T-cell (primary cell): ENCODE measurements around the gene TNFAIP6. TPM values are rescaled to one million over a fixed set of nuclear protein-coding genes. Genes with fewer than 3 reads are reported as not detected.

Source experiments
- ATAC-seq, 4 experiments: fragments of 200-7000 bp in 3 of 4; fragments of 150-1000 bp in 1 of 4; cut with Tn5 transposase; replicated peaks in 1 of 4; 1 replicate in 3 of 4; 2 replicates in 1 of 4; pipeline ENCODE4 v1.10.0; 2021; ENCODE audit warnings: moderate library complexity in 3 of 4, mild to moderate bottlenecking in 2 of 4, moderate number of reproducible peaks in 1 of 4
- CTCF ChIA-PET, 2 donors: fragments of 300-600 bp; sonication (Branson Sonifier 250); formaldehyde crosslinking; loops; one replicate each; lab custom pipeline; 2022; ENCODE audit warnings: antibody characterized with exemption in 2 of 2; lab: Charles Lee
- POLR2A ChIA-PET, 2 donors: fragments of 300-600 bp; sonication (Branson Sonifier 250); formaldehyde crosslinking; loops; one replicate each; lab custom pipeline; 2022; ENCODE audit warnings: antibody characterized with exemption in 2 of 2; lab: Charles Lee
- DNase-seq, 35 experiments: peaks; one replicate each; pipeline versions ENCODE4 v3.0.0 to v3.0.0-alpha.2; 2013 to 2023
- H3K27ac ChIP-seq: one replicate; pipeline ENCODE4 v1.5.1; 2013; ENCODE audit warnings: low read length
- H3K27me3 ChIP-seq, 2 experiments: replicated peaks in 1 of 2; 1 replicate in 1 of 2; 2 replicates in 1 of 2; pipeline versions ENCODE4 v1.6.1 to v1.7.0; 2013; ENCODE audit warnings: low read length in 1 of 2, mixed read lengths in 1 of 2; ENCODE audit not compliant: control insufficient read depth in 2 of 2, insufficient read depth in 2 of 2; ENCODE audit errors: extremely low read depth in 1 of 2
- H3K36me3 ChIP-seq, 2 donors: 1 replicate in 1 of 2; 2 replicates in 1 of 2; pipeline versions ENCODE4 v1.6.1 to v1.7.0; 2013; ENCODE audit warnings: low read length in 1 of 2; ENCODE audit not compliant: control insufficient read depth in 2 of 2, insufficient read depth in 1 of 2; ENCODE audit errors: extremely low read depth in 1 of 2
- H3K4me1 ChIP-seq, 2 experiments: 1 replicate in 1 of 2; 2 replicates in 1 of 2; pipeline versions ENCODE4 v1.6.1 to v1.7.0; 2013; ENCODE audit warnings: low read length in 2 of 2, mixed read lengths in 1 of 2; ENCODE audit not compliant: insufficient read depth in 2 of 2, control insufficient read depth in 1 of 2; ENCODE audit errors: extremely low read depth in 1 of 2
- H3K4me3 ChIP-seq, 2 donors: 1 replicate in 1 of 2; 2 replicates in 1 of 2; pipeline versions ENCODE4 v1.5.1 to v1.7.0; 2013; ENCODE audit warnings: mild to moderate bottlenecking in 2 of 2, low read length in 1 of 2, moderate library complexity in 1 of 2; ENCODE audit not compliant: control insufficient read depth in 1 of 2; ENCODE audit errors: extremely low read depth in 1 of 2
- H3K9me3 ChIP-seq: 2 replicates; pipeline ENCODE4 v1.7.0; 2013
- H3K27ac Mint-ChIP-seq, 2 donors: one replicate each; pipeline ENCODE4 v1.8.0; 2020 to 2021; ENCODE audit warnings: mild to moderate bottlenecking in 2 of 2, mixed read lengths in 2 of 2
- H3K27me3 Mint-ChIP-seq, 2 donors: one replicate each; pipeline ENCODE4 v1.8.0; 2021 to 2022; ENCODE audit warnings: mixed read lengths in 2 of 2
- H3K36me3 Mint-ChIP-seq: one replicate; pipeline ENCODE4 v1.8.0; 2021; ENCODE audit warnings: mixed read lengths
- H3K4me1 Mint-ChIP-seq, 3 donors: one replicate each; pipeline ENCODE4 v1.8.0; 2020 to 2022; ENCODE audit warnings: mixed read lengths in 3 of 3, mild to moderate bottlenecking in 1 of 3
- H3K4me3 Mint-ChIP-seq, 3 donors: one replicate each; pipeline ENCODE4 v1.8.0; 2020 to 2022; ENCODE audit warnings: mild to moderate bottlenecking in 3 of 3, mixed read lengths in 3 of 3, moderate library complexity in 3 of 3
- H3K9me3 Mint-ChIP-seq, 3 donors: one replicate each; pipeline ENCODE4 v1.8.0; 2020 to 2022; ENCODE audit warnings: mixed read lengths in 3 of 3
- WGBS: methylation state at CpG from one replicate; pipeline ENCODE4 v1.1.5; 2013; ENCODE audit warnings: missing lambda C conversion rate; ENCODE audit not compliant: insufficient coverage; 5-methylcytosine and 5-hydroxymethylcytosine counted together
- total RNA-seq, 35 experiments: library from RNA in 6 of 35; stranded (reverse) in 6 of 35; fragments of 120-200 nt in 1 of 35; gene quantifications; one replicate each; pipeline versions ENCODE4 v1.2.1 to v1.2.4 and lab custom pipeline; 2013 to 2026

Gene TNFAIP6
- total RNA-seq, 5 donors from 2014 or later (not counting 1 experiment from before 2014, with no cell fraction given): not detected

GRCh38 chr2:151374436-151374835 lies 17.0 kb downstream of the TNFAIP6 start:
- no peaks in the 10 kb centered on the region for H3K4me1 ChIP-seq
- no CpG with 5 or more reads among the region's 3 CpGs for WGBS
- Mint-ChIP-seq H3K36me3 (no peaks in the 10 kb centered on the region), H3K27ac (no peak overlapping the region), H3K9me3 (no peaks in the 10 kb centered on the region), H3K4me3 (no peak overlapping the region), H3K27me3 (peaks cover 0 to 3% of the 10 kb centered on the region in 2 donors), H3K4me1 (peaks cover 4 to 6% (median 4%) of the 10 kb centered on the region in 3 donors)
- DNase-seq: no peak
- H3K4me3 ChIP-seq: no peak overlapping the region
- no peak for ATAC-seq
- no peaks in the 10 kb centered on the region for H3K36me3 ChIP-seq
- H3K9me3 ChIP-seq: no peaks in the 10 kb centered on the region
- peaks cover 0 to 5% of the 10 kb centered on the region in 2 experiments for H3K27me3 ChIP-seq
- ChIA-PET POLR2A (no interaction called here), CTCF (interaction anchor here in 1 of 2 donors (0.7 kb wide), 1 partner anchor 269 kb away, joined by 4 read pairs; no protein-coding TSS in a partner anchor)
- no peak overlapping the region for H3K27ac ChIP-seq

DNA sequence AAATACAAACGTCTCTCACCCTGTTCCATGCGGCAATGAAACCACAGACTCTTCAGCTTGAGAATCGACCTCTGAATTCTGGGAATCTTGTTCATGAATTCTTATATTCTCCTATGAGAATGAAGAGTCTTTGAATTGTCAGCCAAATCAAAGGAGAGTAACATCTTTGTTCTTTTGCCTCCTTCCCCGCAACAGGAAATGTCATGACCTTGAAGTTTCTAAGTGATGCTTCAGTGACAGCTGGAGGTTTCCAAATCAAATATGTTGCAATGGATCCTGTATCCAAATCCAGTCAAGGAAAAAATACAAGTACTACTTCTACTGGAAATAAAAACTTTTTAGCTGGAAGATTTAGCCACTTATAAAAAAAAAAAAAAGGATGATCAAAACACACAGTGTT lies 21.8 kb downstream of the TNFAIP6 start:
- ChIA-PET CTCF (interaction anchor here in 1 of 2 donors (0.5 kb wide), 1 partner anchor 210 kb away, joined by 3 read pairs; no protein-coding TSS in a partner anchor), POLR2A (no interaction called here)
- H3K27ac Mint-ChIP-seq: no peak overlapping the region
- Histone ChIP-seq H3K9me3 (no peaks in the 10 kb centered on the region), H3K36me3 (no peaks in the 10 kb centered on the region), H3K27me3 (no peaks in the 10 kb centered on the region), H3K27ac (no peak overlapping the region), H3K4me3 (no peak overlapping the region), H3K4me1 (no peaks in the 10 kb centered on the region)
- no peaks in the 10 kb centered on the region for H3K36me3 Mint-ChIP-seq
- no CpG with 5 or more reads among the region's 4 CpGs for WGBS
- H3K27me3 Mint-ChIP-seq: no peaks in the 10 kb centered on the region
- H3K4me1 Mint-ChIP-seq: peaks cover 4 to 6% (median 4%) of the 10 kb centered on the region in 3 donors
- ATAC-seq (no peak), DNase-seq (peak in 1 of 35 experiments; percentile 28)
- H3K4me3 Mint-ChIP-seq: no peak overlapping the region
- H3K9me3 Mint-ChIP-seq: no peaks in the 10 kb centered on the region

DNA sequence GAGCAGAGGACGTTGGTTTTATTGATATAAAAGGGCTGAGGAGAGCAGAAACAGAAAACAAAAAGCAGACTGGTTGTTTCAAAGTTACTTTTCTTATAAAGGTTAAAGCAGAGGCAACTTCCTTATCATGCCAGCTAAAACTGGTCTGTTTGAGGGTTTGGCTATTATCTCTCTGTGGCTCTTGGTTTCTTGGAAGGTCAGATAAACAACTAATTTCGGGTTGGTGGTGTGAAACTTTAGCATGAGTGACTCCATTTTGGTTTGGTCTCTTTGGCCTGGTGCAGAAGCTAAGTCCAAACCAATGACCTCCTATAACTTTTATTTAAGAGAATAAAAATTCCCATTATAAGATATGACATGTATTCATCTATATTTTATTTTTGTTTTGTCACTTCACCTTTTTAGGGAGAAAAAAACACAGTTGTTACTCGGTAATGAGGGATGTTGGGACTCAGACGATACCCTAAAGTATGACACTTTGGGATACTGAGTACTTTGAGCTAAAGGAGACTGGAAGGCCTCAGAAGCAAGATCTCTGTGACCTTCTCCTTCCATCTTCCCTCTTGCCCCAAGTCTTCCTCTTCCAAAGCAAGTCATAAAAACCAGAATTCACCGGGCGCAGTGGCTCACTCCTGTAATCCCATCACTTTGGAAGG lies 23.3 kb downstream of the TNFAIP6 start:
- POLR2A ChIA-PET: no interaction called here
- H3K36me3 ChIP-seq: no peaks in the 10 kb centered on the region
- Mint-ChIP-seq H3K4me1 (peaks cover 4 to 6% (median 4%) of the 10 kb centered on the region in 3 donors), H3K27me3 (no peaks in the 10 kb centered on the region), H3K36me3 (no peaks in the 10 kb centered on the region), H3K4me3 (no peak overlapping the region), H3K9me3 (no peaks in the 10 kb centered on the region), H3K27ac (no peak overlapping the region)
- no peaks in the 10 kb centered on the region for H3K27me3 ChIP-seq
- no peak overlapping the region for H3K27ac ChIP-seq
- H3K4me1 ChIP-seq: no peaks in the 10 kb centered on the region
- no peak overlapping the region for H3K4me3 ChIP-seq
- ATAC-seq (no peak), DNase-seq (no peak)
- CTCF ChIA-PET: interaction anchor here in 1 of 2 donors (0.6 kb wide), 1 partner anchor 29 kb away, joined by 3 read pairs; no protein-coding TSS in a partner anchor
- H3K9me3 ChIP-seq: no peaks in the 10 kb centered on the region
- WGBS: 100% methylated on average over 2 of the region's 6 CpGs

GRCh38 chr2:151381266-151381665 lies 23.9 kb downstream of the TNFAIP6 start:
- Histone ChIP-seq H3K36me3 (no peaks in the 10 kb centered on the region), H3K27me3 (no peaks in the 10 kb centered on the region), H3K9me3 (no peaks in the 10 kb centered on the region), H3K4me1 (no peaks in the 10 kb centered on the region), H3K4me3 (no peak overlapping the region), H3K27ac (no peak overlapping the region)
- Mint-ChIP-seq H3K9me3 (no peaks in the 10 kb centered on the region), H3K27ac (no peak overlapping the region), H3K36me3 (no peaks in the 10 kb centered on the region), H3K4me1 (peaks cover 4 to 6% (median 4%) of the 10 kb centered on the region in 3 donors), H3K27me3 (no peaks in the 10 kb centered on the region), H3K4me3 (no peak overlapping the region)
- DNase-seq (no peak), ATAC-seq (no peak)
- CTCF ChIA-PET: no interaction called here
- POLR2A ChIA-PET: no interaction called here
- 100% methylated on average over 2 of the region's 2 CpGs for WGBS

- H3K4me1 ChIP-seq: no peaks in the 10 kb centered on the region
- H3K4me3 ChIP-seq: no peak overlapping the region
- no peak for ATAC-seq
- peaks cover 0 to 6% of the 10 kb centered on the region in 2 experiments for H3K27me3 ChIP-seq
- H3K36me3 Mint-ChIP-seq: no peaks in the 10 kb centered on the region
- H3K4me1 Mint-ChIP-seq: no peaks in the 10 kb centered on the region
- ChIA-PET CTCF (no interaction called here), POLR2A (no interaction called here)
- no peaks in the 10 kb centered on the region for H3K9me3 ChIP-seq
- H3K4me3 Mint-ChIP-seq: no peak overlapping the region
- DNase-seq: no peak
- no CpG with 5 or more reads among the region's 4 CpGs for WGBS
- no peak overlapping the region for H3K27ac Mint-ChIP-seq
- H3K27me3 Mint-ChIP-seq: peaks cover 3 to 6% of the 10 kb centered on the region in 2 donors
- no peaks in the 10 kb centered on the region for H3K36me3 ChIP-seq
- H3K9me3 Mint-ChIP-seq: no peaks in the 10 kb centered on the region
- no peak overlapping the region for H3K27ac ChIP-seq
These were observed 30.6 kb downstream of the TNFAIP6 start for GRCh38 chr2:151388011-151388410.

- DNase-seq: no peak
- Histone ChIP-seq H3K4me1 (no peaks in the 10 kb centered on the region), H3K27ac (no peak overlapping the region), H3K9me3 (no peaks in the 10 kb centered on the region), H3K36me3 (no peaks in the 10 kb centered on the region), H3K27me3 (peaks cover 0 to 6% of the 10 kb centered on the region in 2 experiments), H3K4me3 (no peak overlapping the region)
- WGBS: no CpG with 5 or more reads among the region's 2 CpGs
- CTCF ChIA-PET: no interaction called here
- Mint-ChIP-seq H3K27me3 (peaks cover 3 to 9% of the 10 kb centered on the region in 2 donors), H3K36me3 (no peaks in the 10 kb centered on the region), H3K4me1 (no peaks in the 10 kb centered on the region), H3K27ac (no peak overlapping the region), H3K9me3 (peaks cover 0 to 5% (median 0%) of the 10 kb centered on the region in 3 donors), H3K4me3 (no peak overlapping the region)
- POLR2A ChIA-PET: interaction anchor here in 1 of 2 donors (0.6 kb wide), 1 partner anchor 18 kb away, joined by 5 read pairs; no protein-coding TSS in a partner anchor
- no peak for ATAC-seq
These were observed 34.0 kb downstream of the TNFAIP6 start for GRCh38 chr2:151391436-151391835.
